ENCODE results near the gene CLCN7. TPM values are rescaled to one million over a fixed set of nuclear protein-coding genes. Genes with fewer than 3 reads are reported as not detected.

The CLCN7 gene
- total RNA-seq, 1 experiment from 2014 or later: 70.0 TPM

- no CpG with 5 or more reads among the region's 38 CpGs for WGBS (ENCODE audit: extremely low coverage, insufficient read length, low lambda C conversion rate)
- no peaks in the 10 kb centered on the region for H3K9me3 Mint-ChIP-seq
- Histone ChIP-seq H4K91ac (ENCODE audit: insufficient read length, low read depth, low read length) (no peak overlapping the region), H2BK12ac (ENCODE audit: insufficient read length, low read depth, low read length) (no peak overlapping the region), H2BK15ac (ENCODE audit: low read depth, low read length) (no peak overlapping the region), H2AFZ (ENCODE audit: low read length) (no peak overlapping the region), H4K5ac (ENCODE audit: insufficient read length, low read depth, low read length) (no peak overlapping the region), H4K20me1 (ENCODE audit: control insufficient read depth, insufficient read depth, insufficient read length) (no peaks in the 10 kb centered on the region), H3K23me2 (ENCODE audit: insufficient read length, low read depth, low read length, poor library complexity, severe bottlenecking) (no peaks in the 10 kb centered on the region), H3K79me1 (ENCODE audit: insufficient read depth, low read depth, low read length, poor library complexity, severe bottlenecking) (no peaks in the 10 kb centered on the region), H3K27ac (ENCODE audit: insufficient read length, low read depth, low read length) (no peak overlapping the region), H2BK5ac (ENCODE audit: insufficient read length, low read length) (no peak overlapping the region), H3K79me2 (ENCODE audit: insufficient read depth, low read length) (no peaks in the 10 kb centered on the region), H3K27me3 (ENCODE audit: insufficient read depth, low read length) (no peaks in the 10 kb centered on the region), H3K4me2 (ENCODE audit: insufficient read depth, insufficient read length, low read length) (no peak overlapping the region), H3K9ac (ENCODE audit: extremely low read depth, insufficient read length, low read length) (no peak overlapping the region), H3K56ac (ENCODE audit: insufficient read length, low read depth, low read length) (no peak overlapping the region), H3K18ac (ENCODE audit: insufficient read length, low read depth, low read length) (no peak overlapping the region), H2AK5ac (ENCODE audit: insufficient read length, low read length) (no peak overlapping the region), H3K23ac (ENCODE audit: insufficient read length, low read depth, low read length) (no peak overlapping the region), H3K9me3 (ENCODE audit: control insufficient read depth, low read depth, low read length) (no peaks in the 10 kb centered on the region), H3T11ph (ENCODE audit: low read length) (no peak overlapping the region), H2BK20ac (ENCODE audit: low read depth, low read length, poor library complexity, severe bottlenecking) (no peak overlapping the region), H4K8ac (replicated peaks; ENCODE audit: insufficient read length, low read depth, low read length) (no peak overlapping the region), H3K4me1 (ENCODE audit: insufficient read depth, low read length) (no peaks in the 10 kb centered on the region), H2BK120ac (ENCODE audit: low read depth, low read length, poor library complexity, severe bottlenecking) (no peak overlapping the region), H3K14ac (ENCODE audit: insufficient read depth, low read length) (no peak overlapping the region; the same call in 1 of the 2 replicates), H3K4ac (ENCODE audit: low read depth, low read length) (no peak overlapping the region)
- DNase-seq: no peak
- no peaks in the 10 kb centered on the region for H3K4me1 Mint-ChIP-seq
- no peak overlapping the region for H3K27ac Mint-ChIP-seq
- H3K27me3 Mint-ChIP-seq (ENCODE audit: low read depth): no peaks in the 10 kb centered on the region
- no peak for TF ChIP-seq CTCF (conservative IDR thresholded peaks at IDR 0.05)
- H3K36me3 Mint-ChIP-seq (ENCODE audit: insufficient read depth in 1 of 3, low read depth in 3 of 3): peaks cover 7 to 36% (median 32%) of the 10 kb centered on the region in 3 experiments; a peak in 6 of 7 replicates
- H3K4me3 Mint-ChIP-seq: no peak overlapping the region
Measured at GRCh38 chr16:1398826-1399581, 75.8 kb downstream of the CLCN7 start.
